ENCODE measurements around the gene CDK5RAP3. TPM values are rescaled to one million over a fixed set of nuclear protein-coding genes. Genes with fewer than 3 reads are reported as not detected.

The CDK5RAP3 gene
- total and polyA plus RNA-seq, 2 of the 13 experiments (the other 11 are each of a cell fraction or from before 2014, with no cell fraction given), result 128 to 154 TPM

GRCh38 chr17:47941246-47942095 lies 29.4 kb upstream of the CDK5RAP3 start, which contains the start of gene PNPO (continued):
- TF ChIP-seq ZNF124 (CRISPR knock-in tag; IDR thresholded peaks at IDR 0.05) (peak; percentile 96), MBD4 (IDR thresholded peaks at IDR 0.05; ENCODE audit: borderline replicate concordance, low read length) (no peak), ZNF878 (CRISPR knock-in tag; IDR thresholded peaks at IDR 0.05) (peak; percentile 96; the same call in 1 of the 2 replicates), ZZZ3 (CRISPR knock-in tag; IDR thresholded peaks at IDR 0.05; ENCODE audit: borderline replicate concordance) (no peak), SALL1 (CRISPR knock-in tag; IDR thresholded peaks at IDR 0.05) (peak; percentile 87), HOXA7 (CRISPR knock-in tag; IDR thresholded peaks at IDR 0.05) (no peak), KIAA2018 (CRISPR knock-in tag; IDR thresholded peaks at IDR 0.05; ENCODE audit: borderline replicate concordance) (peak; percentile 67; the same call in 1 of the 2 replicates), MTA1 (CRISPR knock-in tag; IDR thresholded peaks at IDR 0.05; ENCODE audit: borderline replicate concordance) (peak; percentile 83; the same call in 1 of the 2 replicates), SIN3B (IDR thresholded peaks at IDR 0.05; ENCODE audit: low read length) (peak; percentile 28; the same call in 1 of the 2 replicates), HNRNPUL1 (IDR thresholded peaks at IDR 0.05; ENCODE audit: low read depth, low read length) (no peak), ZFP62 (CRISPR knock-in tag; IDR thresholded peaks at IDR 0.05) (no peak), ZSCAN9 (CRISPR knock-in tag; IDR thresholded peaks at IDR 0.05; ENCODE audit: borderline replicate concordance) (peak; percentile 81), ZNF24 (IDR thresholded peaks at IDR 0.05) (no peak), HHEX (CRISPR knock-in tag; IDR thresholded peaks at IDR 0.05) (no peak)
- TF ChIP-seq, protein P1, sequence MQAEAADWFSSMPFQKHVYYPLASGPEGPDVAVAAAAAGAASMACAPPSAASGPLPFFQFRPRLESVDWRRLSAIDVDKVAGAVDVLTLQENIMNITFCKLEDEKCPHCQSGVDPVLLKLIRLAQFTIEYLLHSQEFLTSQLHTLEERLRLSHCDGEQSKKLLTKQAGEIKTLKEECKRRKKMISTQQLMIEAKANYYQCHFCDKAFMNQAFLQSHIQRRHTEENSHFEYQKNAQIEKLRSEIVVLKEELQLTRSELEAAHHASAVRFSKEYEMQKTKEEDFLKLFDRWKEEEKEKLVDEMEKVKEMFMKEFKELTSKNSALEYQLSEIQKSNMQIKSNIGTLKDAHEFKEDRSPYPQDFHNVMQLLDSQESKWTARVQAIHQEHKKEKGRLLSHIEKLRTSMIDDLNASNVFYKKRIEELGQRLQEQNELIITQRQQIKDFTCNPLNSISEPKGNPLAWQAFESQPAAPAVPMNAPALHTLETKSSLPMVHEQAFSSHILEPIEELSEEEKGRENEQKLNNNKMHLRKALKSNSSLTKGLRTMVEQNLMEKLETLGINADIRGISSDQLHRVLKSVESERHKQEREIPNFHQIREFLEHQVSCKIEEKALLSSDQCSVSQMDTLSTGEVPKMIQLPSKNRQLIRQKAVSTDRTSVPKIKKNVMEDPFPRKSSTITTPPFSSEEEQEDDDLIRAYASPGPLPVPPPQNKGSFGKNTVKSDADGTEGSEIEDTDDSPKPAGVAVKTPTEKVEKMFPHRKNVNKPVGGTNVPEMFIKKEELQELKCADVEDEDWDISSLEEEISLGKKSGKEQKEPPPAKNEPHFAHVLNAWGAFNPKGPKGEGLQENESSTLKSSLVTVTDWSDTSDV (CRISPR knock-in tag; IDR thresholded peaks at IDR 0.05), result peak; percentile 92
- TF ChIP-seq, protein P2, sequence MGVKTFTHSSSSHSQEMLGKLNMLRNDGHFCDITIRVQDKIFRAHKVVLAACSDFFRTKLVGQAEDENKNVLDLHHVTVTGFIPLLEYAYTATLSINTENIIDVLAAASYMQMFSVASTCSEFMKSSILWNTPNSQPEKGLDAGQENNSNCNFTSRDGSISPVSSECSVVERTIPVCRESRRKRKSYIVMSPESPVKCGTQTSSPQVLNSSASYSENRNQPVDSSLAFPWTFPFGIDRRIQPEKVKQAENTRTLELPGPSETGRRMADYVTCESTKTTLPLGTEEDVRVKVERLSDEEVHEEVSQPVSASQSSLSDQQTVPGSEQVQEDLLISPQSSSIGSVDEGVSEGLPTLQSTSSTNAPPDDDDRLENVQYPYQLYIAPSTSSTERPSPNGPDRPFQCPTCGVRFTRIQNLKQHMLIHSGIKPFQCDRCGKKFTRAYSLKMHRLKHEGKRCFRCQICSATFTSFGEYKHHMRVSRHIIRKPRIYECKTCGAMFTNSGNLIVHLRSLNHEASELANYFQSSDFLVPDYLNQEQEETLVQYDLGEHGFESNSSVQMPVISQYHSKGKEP (CRISPR knock-in tag; IDR thresholded peaks at IDR 0.05), result peak; percentile 82
- TF ChIP-seq, protein P3, sequence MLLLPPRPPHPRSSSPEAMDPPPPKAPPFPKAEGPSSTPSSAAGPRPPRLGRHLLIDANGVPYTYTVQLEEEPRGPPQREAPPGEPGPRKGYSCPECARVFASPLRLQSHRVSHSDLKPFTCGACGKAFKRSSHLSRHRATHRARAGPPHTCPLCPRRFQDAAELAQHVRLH (CRISPR knock-in tag; IDR thresholded peaks at IDR 0.05; ENCODE audit: borderline replicate concordance, low read depth), result peak; percentile 87
